AG04449 (cell line): ENCODE measurements around the gene C1QTNF12.
"Not testable (repeated sequence)": the region's sequence is repeated elsewhere in the genome, so short reads cannot be mapped to it uniquely, and the experiment has no call there.

Source experiments
- CTCF ChIA-PET: fragments of 350-600 bp; formaldehyde crosslinking; extraction: SDS; loops from one replicate; lab custom pipeline; 2021; ENCODE audit warnings: antibody characterized with exemption; lab: Yijun Ruan, JAX
- POLR2A ChIA-PET: fragments of 400-600, 350-600 bp; formaldehyde crosslinking; extraction: SDS; loops from one replicate; lab custom pipeline; 2020; ENCODE audit warnings: antibody characterized with exemption, inconsistent platforms; lab: Yijun Ruan, JAX
- DNase-seq: peaks from one replicate; pipeline ENCODE4 v3.0.0-alpha.2; 2010; ENCODE audit warnings: low read depth, low spot score
- H3K4me3 ChIP-seq: 2 replicates; pipeline ENCODE4 v1.5.1; 2011; ENCODE audit warnings: low read depth, mild to moderate bottlenecking, control low read depth, low read length
- TF ChIP-seq, protein P1 (sequence below): IDR thresholded peaks from one replicate; pipeline ENCODE4 v1.5.1; 2011; ENCODE audit warnings: mild to moderate bottlenecking, moderate library complexity, low read length, control low read depth, inconsistent platforms; ENCODE audit not compliant: insufficient read depth; ENCODE audit errors: missing control alignments

C1QTNF12 gene

DNA sequence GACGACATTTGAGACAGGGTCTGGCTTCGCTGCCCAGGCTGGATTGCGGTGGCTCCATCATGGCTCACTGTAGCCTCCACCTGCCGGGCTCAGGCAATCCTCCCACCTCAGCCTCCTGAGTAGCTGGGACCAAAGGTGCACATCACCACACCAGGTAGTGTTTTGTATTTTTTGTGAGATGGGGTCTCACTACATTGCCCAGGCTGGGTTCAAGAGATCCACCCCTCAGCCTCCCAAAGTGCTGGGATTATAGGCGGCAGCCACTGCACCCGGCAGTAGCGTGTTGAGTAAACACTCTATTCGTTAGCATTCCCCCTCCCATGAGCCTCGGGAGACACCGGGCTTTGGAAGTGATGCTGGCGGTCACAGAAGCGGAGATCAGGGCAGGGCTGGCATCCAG is 6.8 kb upstream of the C1QTNF12 start:
- DNase-seq = no peak
- CTCF ChIA-PET = interaction anchor here (4.1 kb wide), 1 partner anchor 131 kb away, joined by 37 read pairs; no protein-coding TSS in a partner anchor
- TF ChIP-seq, protein P1, sequence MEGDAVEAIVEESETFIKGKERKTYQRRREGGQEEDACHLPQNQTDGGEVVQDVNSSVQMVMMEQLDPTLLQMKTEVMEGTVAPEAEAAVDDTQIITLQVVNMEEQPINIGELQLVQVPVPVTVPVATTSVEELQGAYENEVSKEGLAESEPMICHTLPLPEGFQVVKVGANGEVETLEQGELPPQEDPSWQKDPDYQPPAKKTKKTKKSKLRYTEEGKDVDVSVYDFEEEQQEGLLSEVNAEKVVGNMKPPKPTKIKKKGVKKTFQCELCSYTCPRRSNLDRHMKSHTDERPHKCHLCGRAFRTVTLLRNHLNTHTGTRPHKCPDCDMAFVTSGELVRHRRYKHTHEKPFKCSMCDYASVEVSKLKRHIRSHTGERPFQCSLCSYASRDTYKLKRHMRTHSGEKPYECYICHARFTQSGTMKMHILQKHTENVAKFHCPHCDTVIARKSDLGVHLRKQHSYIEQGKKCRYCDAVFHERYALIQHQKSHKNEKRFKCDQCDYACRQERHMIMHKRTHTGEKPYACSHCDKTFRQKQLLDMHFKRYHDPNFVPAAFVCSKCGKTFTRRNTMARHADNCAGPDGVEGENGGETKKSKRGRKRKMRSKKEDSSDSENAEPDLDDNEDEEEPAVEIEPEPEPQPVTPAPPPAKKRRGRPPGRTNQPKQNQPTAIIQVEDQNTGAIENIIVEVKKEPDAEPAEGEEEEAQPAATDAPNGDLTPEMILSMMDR = no peak
- POLR2A ChIA-PET = no interaction called here
- H3K4me3 ChIP-seq = no peak overlapping the region

DNA sequence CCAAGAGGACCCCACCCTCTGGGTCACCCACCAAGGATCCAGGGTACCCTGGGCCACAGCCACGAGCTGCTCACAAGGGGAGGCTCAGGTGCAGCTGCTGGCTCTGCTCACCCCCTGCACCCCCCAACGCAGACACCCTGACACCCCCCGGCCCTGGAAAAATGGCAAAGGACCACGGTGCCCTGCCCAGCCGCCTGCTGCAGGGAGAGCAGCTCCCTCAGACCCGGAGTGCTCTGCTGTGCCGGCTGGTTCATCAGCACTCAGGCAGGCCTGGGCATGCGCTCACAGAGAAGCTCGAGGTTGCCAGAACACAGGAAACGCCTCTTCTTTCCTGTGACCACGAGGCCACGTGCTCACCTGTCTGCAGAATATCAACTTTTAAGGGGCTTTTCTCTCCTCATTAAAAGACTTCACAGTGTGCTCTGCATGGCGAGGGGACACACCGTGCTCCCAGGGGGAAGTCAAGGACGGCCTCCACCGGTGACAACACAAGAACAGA is 4.3 kb upstream of the C1QTNF12 start:
- ChIA-PET CTCF (interaction anchor here (0.7 to 4.1 kb wide), 9 partner anchors 9 to 270 kb away, joined by 3 to 37 read pairs (median 4); partner anchors contain the start of gene C1orf159), POLR2A (no interaction called here)
- no peak for DNase-seq
- no peak overlapping the region for H3K4me3 ChIP-seq
- TF ChIP-seq, protein P1 = no peak

DNA sequence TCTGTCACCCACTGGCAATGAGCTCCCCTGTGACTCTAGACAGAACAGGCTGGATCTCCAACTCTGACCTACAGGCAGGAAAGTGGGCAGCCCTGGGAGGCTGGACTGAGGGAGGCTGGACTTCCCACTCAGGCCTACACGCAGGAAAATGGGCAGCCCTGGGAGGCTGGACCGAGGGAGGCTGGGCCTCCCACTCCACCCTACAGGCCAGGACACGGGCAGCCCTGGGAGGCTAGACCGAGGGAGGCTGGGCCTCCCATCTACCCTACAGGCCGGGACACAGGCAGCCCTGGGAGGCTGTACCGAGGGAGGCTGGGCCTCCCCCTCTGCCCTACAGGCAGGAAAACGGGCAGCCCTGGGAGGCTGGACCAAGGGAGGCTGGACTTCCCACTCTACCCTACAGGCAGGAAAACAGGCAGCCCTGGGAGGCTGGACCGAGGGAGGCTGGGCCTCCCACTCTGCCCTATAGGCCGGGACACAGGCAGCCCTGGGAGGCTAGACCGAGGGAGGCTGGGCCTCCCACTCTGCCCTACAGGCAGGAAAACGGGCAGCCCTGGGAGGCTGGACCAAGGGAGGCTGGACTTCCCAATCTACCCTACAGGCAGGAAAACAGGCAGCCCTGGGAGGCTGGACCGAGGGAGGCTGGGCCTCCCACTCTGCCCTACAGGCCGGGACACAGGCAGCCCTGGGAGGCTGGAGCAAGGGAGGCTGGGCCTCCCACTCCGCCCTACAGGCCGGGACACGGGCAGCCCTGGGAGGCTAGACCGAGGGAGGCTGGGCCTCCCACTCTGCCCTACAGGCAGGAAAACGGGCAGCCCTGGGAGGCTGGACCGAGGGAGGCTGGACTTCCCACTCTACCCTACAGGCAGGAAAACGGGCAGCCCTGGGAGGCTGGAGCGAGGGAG is 1.7 kb upstream of the C1QTNF12 start:
- H3K4me3 ChIP-seq, DNase-seq, CTCF ChIA-PET, POLR2A ChIA-PET: not testable (repeated sequence)

DNA sequence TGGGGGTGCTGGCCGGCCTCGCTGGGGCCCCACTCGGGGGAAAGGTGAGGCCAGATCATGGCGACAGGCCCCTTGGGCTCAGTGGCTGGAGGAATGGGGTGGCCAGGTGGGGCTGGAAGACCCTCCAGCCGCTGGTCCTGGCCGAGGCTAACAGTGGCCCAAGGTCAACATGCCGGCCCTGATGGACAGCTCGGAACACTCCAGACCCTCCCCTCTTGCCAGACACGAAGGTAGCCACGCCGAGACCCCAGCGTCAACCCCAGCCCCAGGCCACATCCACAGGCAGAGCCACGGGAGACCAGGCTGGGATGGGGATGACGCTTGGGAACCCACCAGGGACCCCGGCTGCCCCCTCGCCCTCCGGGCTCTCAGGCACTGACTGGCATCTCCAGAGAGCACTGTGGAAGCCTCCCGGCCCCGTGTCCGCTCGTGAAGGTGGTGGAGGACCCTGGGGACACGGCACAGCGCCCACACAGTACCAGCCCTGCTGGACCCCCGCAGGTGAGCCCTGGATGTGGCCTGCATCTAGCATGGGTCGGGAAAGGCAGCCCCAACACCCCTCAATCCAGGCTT is 905 bp upstream of the C1QTNF12 start:
- TF ChIP-seq, protein P1 = no peak
- CTCF ChIA-PET = no interaction called here
- H3K4me3 ChIP-seq = no peak overlapping the region
- DNase-seq = no peak
- POLR2A ChIA-PET = no interaction called here

DNA sequence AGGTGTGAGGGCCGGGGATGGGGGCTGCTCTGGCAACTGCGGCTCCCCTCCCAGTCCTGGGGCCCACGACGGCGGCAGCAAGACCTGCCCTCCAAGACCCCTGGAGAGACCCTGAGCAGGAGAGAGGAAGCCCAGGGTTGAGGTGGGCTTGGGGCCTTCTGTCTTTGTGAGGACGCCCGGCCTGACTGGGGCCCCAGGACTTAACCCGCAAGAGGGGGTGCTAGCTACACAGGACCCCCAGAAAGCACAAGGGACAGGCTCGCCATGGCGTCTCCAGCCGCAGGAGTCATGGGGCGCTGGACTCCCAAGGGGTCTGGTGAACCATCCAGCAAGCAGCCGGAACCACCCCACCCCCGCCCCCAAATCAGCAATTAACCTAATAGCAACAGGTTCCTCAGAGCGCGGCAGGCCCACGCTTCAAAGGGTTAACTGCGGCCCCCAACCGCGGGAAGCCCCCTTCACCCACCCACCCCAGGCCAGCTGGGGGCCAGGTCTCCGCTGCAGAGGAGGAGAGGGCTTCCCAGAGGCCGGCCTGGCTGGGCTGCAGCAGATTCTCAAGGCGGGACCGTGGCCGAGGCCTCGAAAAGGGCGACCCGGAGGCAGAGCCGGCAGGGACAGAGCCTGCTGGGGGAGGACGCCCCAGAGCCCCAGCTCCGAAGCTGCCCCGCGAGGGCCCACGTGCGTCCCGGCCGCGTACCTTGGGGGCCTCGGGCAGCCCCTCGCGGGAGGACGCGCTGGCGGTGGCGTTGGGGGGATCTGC is 525 bp downstream of the C1QTNF12 start:
- TF ChIP-seq, protein P1 = no peak

DNA sequence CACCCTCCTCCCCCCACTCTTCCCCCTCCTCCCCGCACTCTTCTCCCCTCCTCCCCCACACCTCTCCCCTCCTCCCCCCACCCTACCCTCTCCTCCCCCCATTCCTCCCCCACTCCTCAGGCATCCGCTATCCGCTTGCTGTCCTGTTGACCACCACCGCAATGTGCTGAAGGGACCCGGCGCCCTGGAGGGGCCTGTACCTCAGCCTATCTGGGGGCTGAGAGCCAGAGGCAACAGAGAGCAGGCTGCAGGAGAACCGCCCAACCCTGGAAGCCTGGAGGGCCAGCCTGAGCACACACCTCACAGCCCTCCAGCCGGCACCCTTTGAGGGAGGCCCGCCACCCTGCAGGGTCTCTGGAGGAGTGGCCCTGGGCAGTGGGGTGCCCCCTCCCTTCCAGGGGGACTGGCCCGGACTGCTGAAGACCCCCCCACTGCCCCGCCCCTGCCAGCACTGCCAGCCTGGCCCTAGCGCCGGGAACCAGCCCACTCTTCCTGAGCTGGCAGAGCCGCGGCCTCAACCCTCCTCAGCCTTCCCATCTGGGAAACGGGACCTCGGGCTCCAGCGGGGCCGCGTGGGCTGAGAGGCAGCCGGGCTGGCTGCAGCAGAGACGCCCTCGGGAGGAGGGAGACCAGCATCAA is 1.2 kb downstream of the C1QTNF12 start:
- POLR2A ChIA-PET = no interaction called here
- H3K4me3 ChIP-seq = no peak overlapping the region
- DNase-seq = no peak
- CTCF ChIA-PET = no interaction called here
- TF ChIP-seq, protein P1 = no peak

More for the DNA sequence above, 525 bp downstream of the C1QTNF12 start:
- ChIA-PET CTCF (no interaction called here), POLR2A (interaction anchor here (0.7 kb wide), 1 partner anchor 19 kb away, joined by 4 read pairs; no protein-coding TSS in a partner anchor)
- no peak for DNase-seq
- H3K4me3 ChIP-seq = no peak overlapping the region
